ENCODE data around the gene COL9A3.

The COL9A3 gene

GRCh38 chr20:62808211-62808865, 8.5 kb upstream of the COL9A3 start:
- no peak overlapping the region for H3K4me3 ChIP-seq (ENCODE audit: low read depth, low read length)
- TF ChIP-seq, protein P1, sequence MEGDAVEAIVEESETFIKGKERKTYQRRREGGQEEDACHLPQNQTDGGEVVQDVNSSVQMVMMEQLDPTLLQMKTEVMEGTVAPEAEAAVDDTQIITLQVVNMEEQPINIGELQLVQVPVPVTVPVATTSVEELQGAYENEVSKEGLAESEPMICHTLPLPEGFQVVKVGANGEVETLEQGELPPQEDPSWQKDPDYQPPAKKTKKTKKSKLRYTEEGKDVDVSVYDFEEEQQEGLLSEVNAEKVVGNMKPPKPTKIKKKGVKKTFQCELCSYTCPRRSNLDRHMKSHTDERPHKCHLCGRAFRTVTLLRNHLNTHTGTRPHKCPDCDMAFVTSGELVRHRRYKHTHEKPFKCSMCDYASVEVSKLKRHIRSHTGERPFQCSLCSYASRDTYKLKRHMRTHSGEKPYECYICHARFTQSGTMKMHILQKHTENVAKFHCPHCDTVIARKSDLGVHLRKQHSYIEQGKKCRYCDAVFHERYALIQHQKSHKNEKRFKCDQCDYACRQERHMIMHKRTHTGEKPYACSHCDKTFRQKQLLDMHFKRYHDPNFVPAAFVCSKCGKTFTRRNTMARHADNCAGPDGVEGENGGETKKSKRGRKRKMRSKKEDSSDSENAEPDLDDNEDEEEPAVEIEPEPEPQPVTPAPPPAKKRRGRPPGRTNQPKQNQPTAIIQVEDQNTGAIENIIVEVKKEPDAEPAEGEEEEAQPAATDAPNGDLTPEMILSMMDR (IDR thresholded peaks at IDR 0.05; ENCODE audit: low read depth, low read length) = peak; percentile 94

GRCh38 chr20:62809530-62810428, 7.1 kb upstream of the COL9A3 start:
- H3K4me3 ChIP-seq (ENCODE audit: low read depth, low read length) = no peak overlapping the region
- TF ChIP-seq, protein P1 (IDR thresholded peaks at IDR 0.05; ENCODE audit: low read depth, low read length) = no peak

GRCh38 chr20:62811320-62811719, 5.5 kb upstream of the COL9A3 start:
- TF ChIP-seq, protein P1 (IDR thresholded peaks at IDR 0.05; ENCODE audit: low read depth, low read length) = no peak
- no peak overlapping the region for H3K4me3 ChIP-seq (ENCODE audit: low read depth, low read length)

DNA sequence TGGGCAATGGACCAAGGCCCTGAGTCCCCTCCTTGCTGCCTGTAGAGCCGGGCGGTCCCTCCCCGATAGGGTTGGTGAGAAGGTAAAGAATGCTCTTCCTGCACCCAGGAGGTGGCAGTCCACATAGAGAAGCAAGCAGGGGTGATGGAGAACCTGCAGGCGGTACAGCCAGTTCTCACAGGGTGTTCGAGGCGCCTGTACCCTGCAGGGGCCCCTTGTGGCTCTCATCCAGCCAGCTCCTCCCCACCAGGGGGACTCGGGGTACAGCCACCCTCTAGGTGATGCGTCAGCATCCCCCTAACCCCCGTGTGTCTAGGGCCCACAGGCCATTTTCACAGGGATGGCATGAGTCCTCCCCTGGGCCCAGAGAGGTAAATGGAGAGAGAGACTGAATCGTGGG, 5.1 kb upstream of the COL9A3 start:
- TF ChIP-seq, protein P1 (IDR thresholded peaks at IDR 0.05; ENCODE audit: low read depth, low read length) = no peak
- H3K4me3 ChIP-seq (ENCODE audit: low read depth, low read length) = no peak overlapping the region

- TF ChIP-seq, protein P1 (IDR thresholded peaks at IDR 0.05; ENCODE audit: low read depth, low read length) = no peak
- no peak overlapping the region for H3K4me3 ChIP-seq (ENCODE audit: low read depth, low read length)
Measured at GRCh38 chr20:62812181-62812906, 4.5 kb upstream of the COL9A3 start.

GRCh38 chr20:62812907-62813200, 4.0 kb upstream of the COL9A3 start:
- TF ChIP-seq, protein P1 (IDR thresholded peaks at IDR 0.05; ENCODE audit: low read depth, low read length) = no peak
- H3K4me3 ChIP-seq (ENCODE audit: low read depth, low read length) = no peak overlapping the region
